H1 (cell line): ENCODE data around the gene PTGES2. TPM values are rescaled to one million over a fixed set of nuclear protein-coding genes. Genes with fewer than 3 reads are reported as not detected.

Source experiments
- RAD21 ChIP-seq, 2 experiments: IDR thresholded peaks in 1 of 2; conservative IDR thresholded peaks in 1 of 2; 2 replicates each; pipeline ENCODE4 v1.6.1; 2011; ENCODE audit warnings: low read depth in 2 of 2, low read length in 2 of 2, improper control_type of control experiment in 1 of 2, inconsistent platforms in 1 of 2, mild to moderate bottlenecking in 1 of 2, moderate library complexity in 1 of 2
- SAP30 ChIP-seq: fragments of 300-600 bp; sonication (generic); IDR thresholded peaks from 2 replicates; pipeline ENCODE4 v1.7.1; 2012; ENCODE audit warnings: low read length, moderate library complexity, mild to moderate bottlenecking, inconsistent platforms; ENCODE audit not compliant: insufficient read depth, insufficient replicate concordance
- SUZ12 ChIP-seq: fragments of 200-600 bp; sonication (generic); IDR thresholded peaks from 2 replicates; pipeline ENCODE4 v1.6.1; 2012; ENCODE audit warnings: mild to moderate bottlenecking, inconsistent platforms, low read length, moderate library complexity, mixed read lengths
- polyA plus RNA-seq, 7 experiments: library from polyadenylated mRNA; depleted of rRNA in 3 of 7; stranded (reverse) in 5 of 7; unstranded in 2 of 7; fragments of >200 nt in 5 of 7; fragments of 200-250 nt in 2 of 7; gene quantifications; 1 replicate in 5 of 7; 2 replicates in 1 of 7; 4 replicates in 1 of 7; pipeline versions ENCODE4 v1.2.1 to v1.2.3, GENCODE V29; 2011 to 2013; ENCODE audit warnings: missing spikeins in 2 of 7, mixed read lengths in 2 of 7
- total RNA-seq: library from RNA; stranded (reverse); fragmentation: NEBNext Ultra II Directional; extraction: Animal tissue kit (Norgen Biotek cat#: 25700); gene quantifications from 2 replicates; pipeline ENCODE4 v1.2.1, GENCODE V29; 2021

The PTGES2 gene
- total and polyA plus RNA-seq, 2 of the 8 experiments (the other 6 are each of a cell fraction or from before 2014, with no cell fraction given): 80.7 to 81.2 TPM

GRCh38 chr9:128097543-128098296, 29.8 kb downstream of the PTGES2 start (continued):
- TF ChIP-seq SUZ12: no peak
- no peak for TF ChIP-seq SAP30
- no peak for TF ChIP-seq RAD21 (IDR thresholded peaks at IDR 0.05 in 1 of 2, conservative IDR thresholded peaks at IDR 0.05 in 1 of 2; ENCODE audit: low read depth in 2 of 2, low read length in 2 of 2)
